Measurements from ENCODE around the gene NBEA.

- TF ChIP-seq CTCF (IDR thresholded peaks at IDR 0.05) (no peak), POLR2AphosphoS5 (IDR thresholded peaks at IDR 0.05; ENCODE audit: low read depth, low read length) (no peak), REST (IDR thresholded peaks at IDR 0.05; ENCODE audit: insufficient read depth in 1 of 2, low read depth in 2 of 2, low read length in 1 of 2) (no peak), TCF7L2 (IDR thresholded peaks at IDR 0.05; ENCODE audit: low read depth, low read length) (no peak), SIN3A (IDR thresholded peaks at IDR 0.05; ENCODE audit: borderline replicate concordance, insufficient read depth, low read depth, low read length) (no peak)
Measured at GRCh38 chr13:35392768-35393167, 450.7 kb downstream of the NBEA start.
